Measurements from ENCODE around the gene C1QA. TPM values are rescaled to one million over a fixed set of nuclear protein-coding genes. Genes with fewer than 3 reads are reported as not detected.

C1QA gene
- total and polyA plus RNA-seq, 7 donors = 15.8 to 36.8 (median 29.9) TPM

DNA sequence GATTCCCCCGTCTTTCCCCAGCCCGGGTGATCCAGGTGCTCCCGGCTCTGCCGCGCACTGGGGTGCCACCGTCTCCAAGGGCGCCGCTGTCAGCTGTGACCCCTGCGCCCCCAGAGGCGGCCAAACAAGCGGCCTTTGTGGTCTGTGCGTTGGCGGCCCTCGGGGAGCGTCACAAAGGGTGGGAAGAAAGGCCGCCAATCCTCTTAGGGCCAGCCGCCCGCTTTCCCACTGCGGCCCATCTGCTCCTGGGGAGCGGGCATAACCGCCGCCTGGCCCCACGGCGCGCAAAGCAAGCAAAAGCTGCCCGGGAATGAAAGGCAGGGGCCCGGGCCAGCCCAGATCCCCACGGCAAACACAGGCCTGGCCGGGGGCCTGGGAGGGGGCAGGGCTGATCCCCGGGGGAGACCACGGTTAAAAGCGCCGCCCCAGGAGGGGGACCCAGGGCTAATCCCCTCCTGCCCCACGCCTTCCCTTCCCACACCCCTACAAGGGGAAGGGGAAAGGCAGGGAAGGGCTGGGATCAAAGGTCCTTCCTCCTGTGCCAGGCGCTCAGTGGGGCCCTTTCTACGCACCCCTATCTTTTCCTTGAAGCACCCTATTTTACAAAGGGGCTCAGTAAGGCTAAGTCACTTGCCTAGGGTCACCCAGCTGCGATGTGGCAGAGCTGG, 40.6 kb downstream of the C1QA start:
- 65 to 71% (median 70%) methylated on average over 33 to 37 of the region's 37 CpGs for WGBS, 3 donors
- no peaks in the 10 kb centered on the region for H3K4me1 ChIP-seq
- no peak overlapping the region for H3K27ac ChIP-seq
- H3K36me3 ChIP-seq (ENCODE audit: insufficient read depth in 1 of 2, low read depth in 1 of 2) = no peaks in the 10 kb centered on the region
- peaks cover 0 to 50% (median 7%) of the 10 kb centered on the region in 3 donors for H3K27me3 ChIP-seq (ENCODE audit: insufficient read depth in 3 of 3, low read length in 2 of 3)
- TF ChIP-seq CTCF (IDR thresholded peaks at IDR 0.05) = no peak
- ATAC-seq = no peak
- H3K9me3 ChIP-seq = no peaks in the 10 kb centered on the region
- no peak for DNase-seq
- no peak overlapping the region for H3K4me3 ChIP-seq
- intact Hi-C loops (cut with DNase I) = no loop called here

- Histone ChIP-seq H3K4me1 (no peaks in the 10 kb centered on the region), H3K27me3 (ENCODE audit: insufficient read depth in 3 of 3, low read length in 2 of 3) (peaks cover 0 to 48% (median 6%) of the 10 kb centered on the region in 3 donors), H3K36me3 (ENCODE audit: insufficient read depth in 1 of 2, low read depth in 1 of 2) (no peaks in the 10 kb centered on the region), H3K4me3 (no peak overlapping the region), H3K27ac (no peak overlapping the region), H3K9me3 (no peaks in the 10 kb centered on the region)
- WGBS, 3 donors = 60 to 72% (median 67%) methylated on average over 13 of the region's 13 CpGs
- no peak for DNase-seq
- no peak for TF ChIP-seq CTCF (IDR thresholded peaks at IDR 0.05)
- no peak for ATAC-seq
- intact Hi-C loops (cut with DNase I) = no loop called here
Measured at GRCh38 chr1:22677931-22678896, 41.8 kb downstream of the C1QA start.

GRCh38 chr1:22680726-22681125, 44.3 kb downstream of the C1QA start:
- Histone ChIP-seq H3K36me3 (ENCODE audit: insufficient read depth in 1 of 2, low read depth in 1 of 2) (no peaks in the 10 kb centered on the region), H3K4me1 (no peaks in the 10 kb centered on the region), H3K4me3 (no peak overlapping the region), H3K9me3 (no peaks in the 10 kb centered on the region), H3K27ac (no peak overlapping the region), H3K27me3 (ENCODE audit: insufficient read depth in 3 of 3, low read length in 2 of 3) (peaks cover 0 to 42% (median 11%) of the 10 kb centered on the region in 3 donors)
- intact Hi-C loops (cut with DNase I) = no loop called here
- 50 to 64% (median 55%) methylated on average over 9 of the region's 9 CpGs for WGBS, 3 donors
- no peak for DNase-seq
- no peak for ATAC-seq
- TF ChIP-seq CTCF (IDR thresholded peaks at IDR 0.05) = no peak

DNA sequence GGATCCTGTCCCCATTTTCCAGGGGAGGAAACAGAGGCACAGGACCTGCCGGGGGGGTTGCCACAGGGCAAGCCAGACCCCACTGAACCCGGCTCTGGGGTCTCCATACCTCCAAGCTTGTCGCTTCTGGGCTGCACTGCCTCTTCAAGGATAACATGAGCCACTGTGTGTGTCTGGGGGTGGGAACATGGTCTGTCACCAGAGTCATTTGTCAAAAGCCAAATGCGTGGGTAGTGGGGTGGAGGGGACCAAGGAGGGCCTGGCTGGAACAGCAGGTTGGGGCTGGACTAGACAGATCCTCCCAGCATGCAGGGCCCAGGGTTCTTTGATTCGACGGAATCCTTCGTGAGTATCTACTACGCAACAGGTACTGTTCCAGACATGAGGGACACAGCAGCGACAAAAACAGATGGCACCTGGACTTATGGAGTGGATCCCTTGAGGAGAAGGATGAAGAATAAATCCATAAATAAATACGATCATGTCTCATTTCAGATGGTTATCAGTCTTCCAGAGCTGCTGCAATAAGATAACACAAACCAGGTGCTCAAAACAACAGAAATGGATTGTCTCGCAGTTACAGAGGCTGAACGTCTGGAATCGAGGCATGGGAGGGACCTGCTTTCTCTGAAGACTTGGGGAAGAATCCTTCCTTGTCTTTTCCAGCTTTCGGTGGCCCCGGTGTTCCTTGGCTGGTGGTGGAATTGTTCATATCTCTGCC, 45.3 kb downstream of the C1QA start:
- no peaks in the 10 kb centered on the region for H3K4me1 ChIP-seq
- no peaks in the 10 kb centered on the region for H3K36me3 ChIP-seq (ENCODE audit: insufficient read depth in 1 of 2, low read depth in 1 of 2)
- H3K27ac ChIP-seq = no peak overlapping the region
- TF ChIP-seq CTCF (IDR thresholded peaks at IDR 0.05) = no peak
- DNase-seq (no peak), ATAC-seq (no peak)
- 69 to 74% (median 74%) methylated on average over 15 of the region's 15 CpGs for WGBS, 3 donors
- intact Hi-C loops (cut with DNase I) = no loop called here
- peaks cover 0 to 40% (median 11%) of the 10 kb centered on the region in 3 donors for H3K27me3 ChIP-seq (ENCODE audit: insufficient read depth in 3 of 3, low read length in 2 of 3)
- H3K4me3 ChIP-seq = no peak overlapping the region
- no peaks in the 10 kb centered on the region for H3K9me3 ChIP-seq

Measured in psoas muscle (tissue), 8 donors.